Measurements from ENCODE around the gene PAPLN. TPM values are rescaled to one million over a fixed set of nuclear protein-coding genes. Genes with fewer than 3 reads are reported as not detected.

Gene PAPLN
- total and polyA plus RNA-seq, 4 donors: 0.68 to 2.8 (median 1.3) TPM

DNA sequence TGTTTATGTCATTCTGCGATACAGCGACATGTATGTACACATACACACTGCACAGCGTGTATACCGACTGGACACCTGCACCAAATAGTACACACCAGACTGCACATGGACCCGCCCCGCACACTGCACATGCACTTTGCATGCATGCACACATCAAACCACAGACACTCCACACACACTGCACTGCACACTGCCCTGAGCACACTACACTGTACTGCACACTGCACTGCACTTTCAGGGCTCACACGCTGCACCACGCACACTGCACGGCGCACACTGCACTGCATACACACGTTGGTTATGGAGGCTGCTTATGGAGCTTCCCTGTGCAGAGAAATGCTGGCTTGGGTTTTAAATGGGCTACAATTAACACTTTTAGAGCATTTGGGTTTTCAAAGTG, 1.6 kb downstream of the PAPLN start:
- Histone ChIP-seq H3K27me3 (ENCODE audit: control insufficient read depth in 4 of 4, insufficient read depth in 4 of 4, low read length in 3 of 4) (peaks cover 0 to 6% (median 2%) of the 10 kb centered on the region in 4 donors), H3K4me3 (ENCODE audit: low read depth in 1 of 3, low read length in 3 of 3) (no peak overlapping the region)
- TF ChIP-seq EGR1 (IDR thresholded peaks at IDR 0.05; ENCODE audit: low read depth in 2 of 2) (no peak), MAX (IDR thresholded peaks at IDR 0.05) (no peak)

GRCh38 chr14:73239393-73240241, 2.3 kb downstream of the PAPLN start:
- H3K36me3 ChIP-seq (ENCODE audit: control insufficient read depth in 4 of 4, insufficient read depth in 3 of 4, low read depth in 1 of 4, low read length in 3 of 4): no peaks in the 10 kb centered on the region
- TF ChIP-seq HNF4A (conservative IDR thresholded peaks at IDR 0.05) (no peak), RAD21 (IDR thresholded peaks at IDR 0.05) (no peak), MAX (IDR thresholded peaks at IDR 0.05) (no peak), EGR1 (IDR thresholded peaks at IDR 0.05; ENCODE audit: low read depth in 2 of 2) (no peak), CTCF (IDR thresholded peaks at IDR 0.05; ENCODE audit: low read depth, low read length, missing input control) (no peak), FOXA2 (IDR thresholded peaks at IDR 0.05) (no peak), ZBTB33 (IDR thresholded peaks at IDR 0.05) (no peak)
- peaks cover 5 to 34% (median 19%) of the 10 kb centered on the region in 4 donors for H3K4me1 ChIP-seq (ENCODE audit: control insufficient read depth in 4 of 4, insufficient read depth in 4 of 4, low read length in 3 of 4)
- 22% methylated on average over 48 of the region's 48 CpGs for WGBS
- H3K9ac ChIP-seq (ENCODE audit: low read depth in 1 of 2, low read length in 2 of 2): no peak overlapping the region
- H3K4me3 ChIP-seq (ENCODE audit: low read depth in 1 of 3, low read length in 3 of 3): peak overlapping the region in 1 of 3 donors; percentile 15
- no peaks in the 10 kb centered on the region for H3K9me3 ChIP-seq (ENCODE audit: control insufficient read depth in 4 of 4, low read length in 3 of 4)
- peaks cover 0 to 6% (median 2%) of the 10 kb centered on the region in 4 donors for H3K27me3 ChIP-seq (ENCODE audit: control insufficient read depth in 4 of 4, insufficient read depth in 4 of 4, low read length in 3 of 4)
- H3K27ac ChIP-seq (ENCODE audit: low read depth in 1 of 2, low read length in 2 of 2): no peak overlapping the region
- DNase-seq (ENCODE audit: low spot score): no peak

More for the DNA sequence above, 1.6 kb downstream of the PAPLN start:
- DNase-seq (ENCODE audit: low spot score): no peak
- Histone ChIP-seq H3K36me3 (ENCODE audit: control insufficient read depth in 4 of 4, insufficient read depth in 3 of 4, low read depth in 1 of 4, low read length in 3 of 4) (no peaks in the 10 kb centered on the region), H3K9me3 (ENCODE audit: control insufficient read depth in 4 of 4, low read length in 3 of 4) (no peaks in the 10 kb centered on the region), H3K9ac (ENCODE audit: low read depth in 1 of 2, low read length in 2 of 2) (no peak overlapping the region), H3K27ac (ENCODE audit: low read depth in 1 of 2, low read length in 2 of 2) (no peak overlapping the region), H3K4me1 (ENCODE audit: control insufficient read depth in 4 of 4, insufficient read depth in 4 of 4, low read length in 3 of 4) (peaks cover 5 to 34% (median 19%) of the 10 kb centered on the region in 4 donors)
- WGBS: 88% methylated on average over 11 of the region's 11 CpGs

DNA sequence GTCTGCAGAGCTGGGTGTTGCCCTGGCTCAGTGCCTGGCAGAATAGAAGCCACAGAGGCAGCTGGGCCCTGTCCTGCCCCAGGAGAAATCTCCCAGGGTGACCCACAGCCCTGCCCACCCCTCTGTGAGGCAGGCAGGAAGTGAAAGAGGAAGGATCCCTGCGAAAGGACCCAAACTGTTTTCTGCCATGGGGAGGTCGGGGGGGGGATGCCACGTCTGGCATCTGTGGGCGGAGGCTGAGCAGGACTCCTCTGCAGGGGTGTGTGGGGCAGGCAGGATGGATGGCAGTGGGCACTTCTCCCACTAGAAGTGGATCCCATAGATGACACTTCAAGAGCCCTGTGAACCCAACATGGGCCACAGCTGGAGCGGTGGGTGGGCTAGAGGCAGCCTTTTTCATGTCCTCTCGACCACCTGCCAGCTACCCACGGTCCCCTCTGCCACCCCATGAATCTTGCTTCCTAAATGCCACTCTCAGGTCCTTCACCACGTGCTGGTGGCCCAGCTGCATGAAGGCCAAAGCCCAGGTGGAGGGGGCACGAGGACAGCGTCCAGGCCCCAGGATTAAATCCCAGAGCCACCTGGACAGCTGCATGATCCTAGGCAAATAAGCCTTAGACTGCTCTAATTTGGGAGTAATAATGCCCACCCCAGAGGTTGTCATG, 3.6 kb downstream of the PAPLN start:
- H3K9me3 ChIP-seq (ENCODE audit: control insufficient read depth in 4 of 4, low read length in 3 of 4): no peaks in the 10 kb centered on the region
- no peak overlapping the region for H3K27ac ChIP-seq (ENCODE audit: low read depth in 1 of 2, low read length in 2 of 2)
- H3K4me3 ChIP-seq (ENCODE audit: low read depth in 1 of 3, low read length in 3 of 3): no peak overlapping the region
- no peaks in the 10 kb centered on the region for H3K36me3 ChIP-seq (ENCODE audit: control insufficient read depth in 4 of 4, insufficient read depth in 3 of 4, low read depth in 1 of 4, low read length in 3 of 4)
- H3K9ac ChIP-seq (ENCODE audit: low read depth in 1 of 2, low read length in 2 of 2): no peak overlapping the region
- WGBS: 77% methylated on average over 10 of the region's 10 CpGs
- peaks cover 5 to 34% (median 20%) of the 10 kb centered on the region in 4 donors for H3K4me1 ChIP-seq (ENCODE audit: control insufficient read depth in 4 of 4, insufficient read depth in 4 of 4, low read length in 3 of 4)
- no peak for DNase-seq (ENCODE audit: low spot score)
- peaks cover 0 to 6% (median 2%) of the 10 kb centered on the region in 4 donors for H3K27me3 ChIP-seq (ENCODE audit: control insufficient read depth in 4 of 4, insufficient read depth in 4 of 4, low read length in 3 of 4)
- no peak for TF ChIP-seq REST (IDR thresholded peaks at IDR 0.05)
- TF ChIP-seq FOXA1 (IDR thresholded peaks at IDR 0.05): no peak
- TF ChIP-seq SP1 (IDR thresholded peaks at IDR 0.05): no peak
- TF ChIP-seq GABPA (IDR thresholded peaks at IDR 0.05 in 1 of 2, conservative IDR thresholded peaks at IDR 0.05 in 1 of 2): no peak
- no peak for TF ChIP-seq ATF3 (IDR thresholded peaks at IDR 0.05)
- TF ChIP-seq YY1 (IDR thresholded peaks at IDR 0.05): no peak
- TF ChIP-seq FOXA2 (IDR thresholded peaks at IDR 0.05): no peak
- no peak for TF ChIP-seq ZBTB33 (IDR thresholded peaks at IDR 0.05)
- no peak for TF ChIP-seq JUND (IDR thresholded peaks at IDR 0.05)

Data from liver (tissue), 9 donors.